GM23338 (cell line): Measurements from ENCODE around the gene CLEC3B. TPM values are rescaled to one million over a fixed set of nuclear protein-coding genes. Genes with fewer than 3 reads are reported as not detected.

Experiments
- ATAC-seq: fragments of 200-7000 bp; cut with Tn5 transposase; 3 replicates; pipeline ENCODE4 v1.9.1; 2020
- DNase-seq: peaks from one replicate; pipeline ENCODE4 v3.0.0-alpha.2; 2015; ENCODE audit warnings: low spot score
- H2AFZ ChIP-seq: fragments of 200-600 bp; sonication (generic); 2 replicates; pipeline ENCODE4 v1.8.0; 2016; ENCODE audit warnings: antibody characterized with exemption, mild to moderate bottlenecking, moderate library complexity
- H3F3A ChIP-seq: fragments of 200-600 bp; sonication (generic); replicated peaks from 2 replicates; pipeline ENCODE4 v1.8.0; 2017; ENCODE audit warnings: antibody characterized with exemption, mixed run types, low read depth
- H3K27ac ChIP-seq: fragments of 200-600 bp; sonication (generic); 2 replicates; pipeline ENCODE4 v1.6.1; 2016; ENCODE audit warnings: low read depth
- H3K27me3 ChIP-seq: fragments of 200-600 bp; sonication (generic); 2 replicates; pipeline ENCODE4 v1.8.0; 2016; ENCODE audit warnings: mild to moderate bottlenecking, mixed run types, moderate library complexity; ENCODE audit not compliant: insufficient read depth
- H3K36me3 ChIP-seq: fragments of 200-600 bp; sonication (generic); 2 replicates; pipeline ENCODE4 v1.8.0; 2016; ENCODE audit warnings: mild to moderate bottlenecking; ENCODE audit not compliant: insufficient read depth
- H3K4me1 ChIP-seq: fragments of 200-600 bp; sonication (generic); 2 replicates; pipeline ENCODE4 v1.8.0; 2016; ENCODE audit warnings: mild to moderate bottlenecking, moderate library complexity; ENCODE audit not compliant: insufficient read depth
- H3K4me2 ChIP-seq: fragments of 200-600 bp; sonication (generic); 2 replicates; pipeline ENCODE4 v1.7.1; 2017; ENCODE audit warnings: mixed run types
- H3K4me3 ChIP-seq: fragments of 200-600 bp; sonication (generic); 2 replicates; pipeline ENCODE4 v1.6.1; 2016; ENCODE audit warnings: mixed run types
- H3K79me2 ChIP-seq: fragments of 200-600 bp; sonication (generic); replicated peaks from 2 replicates; pipeline ENCODE4 v1.8.0; 2017; ENCODE audit warnings: mild to moderate bottlenecking; ENCODE audit not compliant: insufficient read depth
- H3K9me2 ChIP-seq: fragments of 200-600 bp; sonication (generic); 2 replicates; pipeline ENCODE4 v1.8.0; 2017; ENCODE audit not compliant: insufficient read depth
- H4K20me1 ChIP-seq: fragments of 200-600 bp; sonication (generic); replicated peaks from 2 replicates; pipeline ENCODE4 v1.8.0; 2017; ENCODE audit warnings: mild to moderate bottlenecking; ENCODE audit not compliant: insufficient read depth
- H3K27ac Mint-ChIP-seq: 2 replicates; pipeline ENCODE4 v1.8.0; 2020; ENCODE audit warnings: inconsistent platforms, mild to moderate bottlenecking, moderate library complexity, mixed read lengths
- H3K27me3 Mint-ChIP-seq: 3 replicates; pipeline ENCODE4 v1.8.0; 2022; ENCODE audit warnings: low read depth, mild to moderate bottlenecking, moderate library complexity, mixed read lengths, inconsistent platforms; ENCODE audit not compliant: insufficient read depth, poor library complexity
- H3K36me3 Mint-ChIP-seq: 3 replicates; pipeline ENCODE4 v1.8.0; 2021; ENCODE audit warnings: low read depth, mild to moderate bottlenecking, inconsistent platforms, moderate library complexity, mixed read lengths
- H3K4me1 Mint-ChIP-seq: 3 replicates; pipeline ENCODE4 v1.8.0; 2020; ENCODE audit warnings: mild to moderate bottlenecking, inconsistent platforms, mixed read lengths
- H3K4me3 Mint-ChIP-seq: 3 replicates; pipeline ENCODE4 v1.8.0; 2021; ENCODE audit warnings: moderate library complexity, mild to moderate bottlenecking, inconsistent platforms, mixed read lengths
- H3K9me3 Mint-ChIP-seq: 3 replicates; pipeline ENCODE4 v1.8.0; 2020; ENCODE audit warnings: moderate library complexity, mild to moderate bottlenecking, inconsistent platforms, mixed read lengths
- CTCF ChIP-seq, 2 experiments: fragments of 200-600 bp in 1 of 2; sonication (generic) in 1 of 2; conservative IDR thresholded peaks; 2 replicates each; pipeline versions ENCODE4 v1.5.1 to v1.6.1; 2016 to 2017; ENCODE audit warnings: antibody characterized with exemption in 2 of 2, low read depth in 2 of 2, mild to moderate bottlenecking in 2 of 2, moderate library complexity in 1 of 2
- ETS1 ChIP-seq: IDR thresholded peaks from 2 replicates; pipeline ENCODE4 v1.6.1; 2016; ENCODE audit warnings: antibody characterized with exemption
- EZH2 ChIP-seq: fragments of 200-600 bp; sonication (generic); IDR thresholded peaks from one replicate; pipeline ENCODE4 v1.8.0; 2017; ENCODE audit warnings: antibody characterized with exemption, mild to moderate bottlenecking, low read depth; ENCODE audit not compliant: unreplicated experiment
- EZH2phosphoT487 ChIP-seq: fragments of 200-600 bp; sonication (generic); IDR thresholded peaks from one replicate; pipeline ENCODE4 v1.8.1; 2018; ENCODE audit warnings: antibody characterized with exemption; ENCODE audit not compliant: unreplicated experiment
- NANOG ChIP-seq: IDR thresholded peaks from 2 replicates; pipeline ENCODE4 v1.6.1; 2016; ENCODE audit warnings: antibody characterized with exemption, borderline replicate concordance
- POLR2AphosphoS5 ChIP-seq: IDR thresholded peaks from 2 replicates; pipeline ENCODE4 v1.6.1; 2016; ENCODE audit warnings: antibody characterized with exemption, low read depth
- STAT1 ChIP-seq: IDR thresholded peaks from one replicate; pipeline ENCODE4 v1.6.1; 2016; ENCODE audit warnings: antibody characterized with exemption; ENCODE audit not compliant: unreplicated experiment
- ZNF114 ChIP-seq: fragments of 250-450 bp; sonication (Bioruptor Pico); IDR thresholded peaks from 2 replicates; pipeline ENCODE4 v1.5.0; 2020; ENCODE audit warnings: mild to moderate bottlenecking, moderate library complexity
- ZNF331 ChIP-seq: fragments of 250-450 bp; sonication (Bioruptor Pico); IDR thresholded peaks from 2 replicates; pipeline ENCODE4 v1.5.0; 2020; ENCODE audit warnings: low read depth, mild to moderate bottlenecking, moderate library complexity
- ZNF462 ChIP-seq: fragments of 250-450 bp; sonication (Bioruptor Pico); IDR thresholded peaks from 2 replicates; pipeline ENCODE4 v1.5.0; 2020; ENCODE audit warnings: mild to moderate bottlenecking, moderate library complexity
- polyA plus RNA-seq: library from polyadenylated mRNA; unstranded; fragments of >200 nt; fragmentation: Nextera tagmentation; extraction: Ambion mirVana; gene quantifications from 2 replicates; pipeline ENCODE4 v1.2.1, GENCODE V29; 2016
- total RNA-seq: library from RNA; depleted of rRNA; stranded (reverse); fragments of >200 nt; shearing (Covaris generic); gene quantifications from 2 replicates; pipeline ENCODE4 v1.2.3, GENCODE V29; 2014

CLEC3B gene
- total and polyA plus RNA-seq, 2 experiments from 2014 or later, result not detected

- Histone ChIP-seq H3K9me2 (no peaks in the 10 kb centered on the region), H4K20me1 (peaks cover 54% of the 10 kb centered on the region), H3K27ac (no peak overlapping the region), H3K27me3 (no peaks in the 10 kb centered on the region), H3K4me1 (peaks cover under 1% of the 10 kb centered on the region), H2AFZ (no peak overlapping the region), H3K79me2 (peaks cover 95% of the 10 kb centered on the region), H3K4me3 (no peak overlapping the region), H3K4me2 (no peak overlapping the region), H3K36me3 (no peaks in the 10 kb centered on the region; the same call in 1 of the 2 replicates), H3F3A (no peaks in the 10 kb centered on the region)
- Mint-ChIP-seq H3K27me3 (peaks cover 3% of the 10 kb centered on the region), H3K4me3 (no peak overlapping the region), H3K4me1 (peaks cover 13% of the 10 kb centered on the region; the same call in 2 of the 3 replicates), H3K9me3 (peaks cover 24% of the 10 kb centered on the region), H3K36me3 (peaks cover 45% of the 10 kb centered on the region), H3K27ac (no peak overlapping the region)
- TF ChIP-seq STAT1 (no peak), CTCF (conservative IDR thresholded peaks at IDR 0.05; ENCODE audit: low read depth in 2 of 2) (no peak)
- DNase-seq (no peak), ATAC-seq (no peak)
These were observed 43.3 kb upstream of the CLEC3B start for GRCh38 chr3:44982817-44983216.

- no peak overlapping the region for H3K4me3 Mint-ChIP-seq
- H3K4me1 ChIP-seq, result peaks cover 2% of the 10 kb centered on the region
- H3K27ac Mint-ChIP-seq, result no peak overlapping the region
- H3K79me2 ChIP-seq, result peaks cover 95% of the 10 kb centered on the region
- H3K9me2 ChIP-seq, result peaks cover under 1% of the 10 kb centered on the region; the same call in 1 of the 2 replicates
- H2AFZ ChIP-seq, result no peak overlapping the region
- no peak overlapping the region for H3K27ac ChIP-seq
- H3K36me3 Mint-ChIP-seq, result peaks cover 48% of the 10 kb centered on the region
- ATAC-seq (no peak), DNase-seq (no peak)
- no peak overlapping the region for H3K4me2 ChIP-seq
- H3K36me3 ChIP-seq, result no peaks in the 10 kb centered on the region; the same call in 1 of the 2 replicates
- peaks cover 3% of the 10 kb centered on the region for H3K27me3 Mint-ChIP-seq
- peaks cover 16% of the 10 kb centered on the region for H3K4me1 Mint-ChIP-seq
- H3K9me3 Mint-ChIP-seq, result peaks cover 24% of the 10 kb centered on the region
- H3K27me3 ChIP-seq, result no peaks in the 10 kb centered on the region
- peaks cover 60% of the 10 kb centered on the region for H4K20me1 ChIP-seq
- H3K4me3 ChIP-seq, result no peak overlapping the region
- no peaks in the 10 kb centered on the region for H3F3A ChIP-seq
- TF ChIP-seq EZH2phosphoT487 (no peak), NANOG (no peak), POLR2AphosphoS5 (no peak), STAT1 (no peak), ZNF331 (CRISPR knock-in tag) (no peak), ETS1 (no peak), ZNF462 (CRISPR knock-in tag) (no peak), ZNF114 (CRISPR knock-in tag) (no peak), EZH2 (no peak)
These were observed 42.6 kb upstream of the CLEC3B start for GRCh38 chr3:44983484-44983941.
